ENCODE results near the gene EIF1.
"Not testable (repeated sequence)": the region's sequence is repeated elsewhere in the genome, so short reads cannot be mapped to it uniquely, and the experiment has no call there.

The EIF1 gene

DNA sequence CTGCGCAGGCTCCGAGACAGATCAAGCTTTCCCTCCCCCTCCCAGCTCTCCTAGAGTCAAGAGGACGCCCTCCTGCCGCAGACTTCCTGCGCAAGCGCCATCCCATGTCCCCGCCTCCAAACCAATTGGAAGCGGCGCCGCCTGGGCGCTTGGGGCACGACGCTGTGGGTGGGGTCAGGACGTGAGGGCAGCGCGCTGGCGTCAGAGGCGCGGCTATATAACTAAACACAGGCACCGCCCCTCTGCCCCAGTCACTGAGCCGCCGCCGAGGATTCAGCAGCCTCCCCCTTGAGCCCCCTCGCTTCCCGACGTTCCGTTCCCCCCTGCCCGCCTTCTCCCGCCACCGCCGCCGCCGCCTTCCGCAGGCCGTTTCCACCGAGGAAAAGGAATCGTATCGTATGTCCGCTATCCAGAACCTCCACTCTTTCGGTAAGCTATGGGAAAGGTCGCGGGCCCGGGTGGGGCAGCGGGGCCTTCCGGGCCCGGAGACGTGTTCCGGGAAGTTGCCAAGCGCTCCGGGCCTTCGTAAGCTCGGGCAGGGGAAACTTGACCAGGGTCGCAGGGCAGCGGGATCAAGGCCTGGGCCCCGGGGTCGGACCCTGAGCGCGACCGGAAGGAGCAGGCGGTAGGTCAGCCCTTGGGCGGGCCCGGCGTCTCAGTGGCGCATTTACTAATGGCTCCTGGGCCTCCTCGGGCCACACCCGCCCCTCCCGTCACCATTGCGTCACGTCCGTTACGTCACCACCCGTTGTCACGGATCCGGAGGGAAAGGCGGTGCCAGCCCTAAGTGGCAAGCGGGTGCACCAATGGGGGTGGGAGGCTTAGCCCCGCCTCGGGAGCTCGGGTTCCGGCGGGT, at the start of gene EIF1:
TSS of gene EIF1 (plus strand) at position 245 of the 856 bp plus-strand sequence. CDS start at position 399, 154 bp downstream.
- TF ChIP-seq, protein P1, sequence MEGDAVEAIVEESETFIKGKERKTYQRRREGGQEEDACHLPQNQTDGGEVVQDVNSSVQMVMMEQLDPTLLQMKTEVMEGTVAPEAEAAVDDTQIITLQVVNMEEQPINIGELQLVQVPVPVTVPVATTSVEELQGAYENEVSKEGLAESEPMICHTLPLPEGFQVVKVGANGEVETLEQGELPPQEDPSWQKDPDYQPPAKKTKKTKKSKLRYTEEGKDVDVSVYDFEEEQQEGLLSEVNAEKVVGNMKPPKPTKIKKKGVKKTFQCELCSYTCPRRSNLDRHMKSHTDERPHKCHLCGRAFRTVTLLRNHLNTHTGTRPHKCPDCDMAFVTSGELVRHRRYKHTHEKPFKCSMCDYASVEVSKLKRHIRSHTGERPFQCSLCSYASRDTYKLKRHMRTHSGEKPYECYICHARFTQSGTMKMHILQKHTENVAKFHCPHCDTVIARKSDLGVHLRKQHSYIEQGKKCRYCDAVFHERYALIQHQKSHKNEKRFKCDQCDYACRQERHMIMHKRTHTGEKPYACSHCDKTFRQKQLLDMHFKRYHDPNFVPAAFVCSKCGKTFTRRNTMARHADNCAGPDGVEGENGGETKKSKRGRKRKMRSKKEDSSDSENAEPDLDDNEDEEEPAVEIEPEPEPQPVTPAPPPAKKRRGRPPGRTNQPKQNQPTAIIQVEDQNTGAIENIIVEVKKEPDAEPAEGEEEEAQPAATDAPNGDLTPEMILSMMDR (IDR thresholded peaks at IDR 0.05; ENCODE audit: insufficient read depth, low read depth, low read length, missing control alignments) = no peak
- DNase-seq (ENCODE audit: low read depth) = peak; percentile 100
- H3K4me3 ChIP-seq (ENCODE audit: low read depth, low read length) = peak within 1 kb of the TSS; percentile 88

DNA sequence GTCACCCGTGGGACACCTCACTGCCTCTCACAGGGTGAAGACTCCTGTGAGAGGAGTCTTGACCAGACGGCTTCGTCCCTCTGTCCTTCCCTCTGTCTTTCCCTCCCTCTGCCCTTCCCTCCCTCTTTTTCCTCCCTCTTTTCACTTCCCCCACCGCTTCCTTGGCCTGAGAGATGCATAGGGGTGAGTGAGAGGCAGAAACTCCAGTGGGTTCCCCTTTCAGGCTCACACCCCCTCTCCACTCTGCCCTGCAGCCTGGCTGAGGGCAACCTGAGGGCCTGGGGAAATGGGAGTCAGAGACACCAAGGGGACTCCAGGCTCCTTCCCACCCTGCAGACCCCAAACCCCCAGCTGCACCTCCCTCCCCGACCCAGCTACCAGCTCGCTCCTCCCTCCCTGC, 49.7 kb upstream of the EIF1 start:
- TF ChIP-seq, protein P1 (IDR thresholded peaks at IDR 0.05; ENCODE audit: insufficient read depth, low read depth, low read length, missing control alignments) = no peak
- no peak for DNase-seq (ENCODE audit: low read depth)

DNA sequence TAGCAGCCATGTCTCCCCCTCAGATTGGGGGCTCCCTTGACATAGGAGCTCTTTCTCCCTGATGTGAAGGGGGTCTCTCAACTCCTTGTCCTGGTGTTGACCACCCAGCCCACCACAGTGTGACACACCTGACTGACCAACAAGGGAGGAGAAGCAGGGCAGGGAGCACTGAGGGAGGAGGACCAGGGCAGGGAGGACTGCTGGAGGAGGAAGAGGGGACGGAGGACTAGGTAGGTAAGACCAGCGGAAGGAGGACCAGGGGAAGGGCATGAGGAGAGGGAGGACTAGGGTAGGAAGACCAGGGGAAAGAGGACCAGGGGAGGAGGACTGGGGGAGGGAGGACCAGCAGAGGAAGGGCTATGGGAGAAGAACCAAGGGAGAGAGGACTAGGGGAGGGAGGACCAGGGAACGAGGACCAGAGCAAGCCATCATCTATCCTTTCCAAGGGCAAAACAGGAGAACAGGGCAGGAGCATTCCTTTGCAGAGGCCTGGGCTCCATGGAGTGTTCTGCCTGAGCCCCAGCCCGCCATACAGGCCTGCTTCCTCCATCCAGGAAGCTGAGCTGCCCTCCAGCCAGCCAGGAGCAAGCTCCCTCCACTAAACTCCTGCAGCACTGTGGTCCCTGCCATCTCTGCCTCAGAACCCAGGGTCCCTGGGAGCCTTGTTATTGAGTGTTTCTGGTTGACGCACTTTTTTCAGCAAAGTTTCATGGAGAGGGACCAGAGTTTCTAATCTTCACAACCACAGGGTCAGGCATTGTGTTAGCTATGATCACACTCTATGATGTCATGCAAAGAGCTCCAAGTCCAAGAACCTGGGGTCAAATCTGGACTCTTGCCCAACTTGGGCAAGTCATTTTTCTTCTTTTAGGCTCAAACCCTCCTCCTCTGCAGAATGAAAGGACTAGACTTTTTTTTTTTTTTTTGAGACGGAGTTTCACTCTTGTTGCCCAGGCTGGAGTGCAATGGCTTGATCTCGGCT, 48.9 kb upstream of the EIF1 start:
- no peak overlapping the region for H3K4me3 ChIP-seq (ENCODE audit: low read depth, low read length)
- TF ChIP-seq, protein P1 (IDR thresholded peaks at IDR 0.05; ENCODE audit: insufficient read depth, low read depth, low read length, missing control alignments) = no peak
- no peak for DNase-seq (ENCODE audit: low read depth)

More for the DNA sequence above, 49.7 kb upstream of the EIF1 start:
- H3K4me3 ChIP-seq (ENCODE audit: low read depth, low read length) = no peak overlapping the region

DNA sequence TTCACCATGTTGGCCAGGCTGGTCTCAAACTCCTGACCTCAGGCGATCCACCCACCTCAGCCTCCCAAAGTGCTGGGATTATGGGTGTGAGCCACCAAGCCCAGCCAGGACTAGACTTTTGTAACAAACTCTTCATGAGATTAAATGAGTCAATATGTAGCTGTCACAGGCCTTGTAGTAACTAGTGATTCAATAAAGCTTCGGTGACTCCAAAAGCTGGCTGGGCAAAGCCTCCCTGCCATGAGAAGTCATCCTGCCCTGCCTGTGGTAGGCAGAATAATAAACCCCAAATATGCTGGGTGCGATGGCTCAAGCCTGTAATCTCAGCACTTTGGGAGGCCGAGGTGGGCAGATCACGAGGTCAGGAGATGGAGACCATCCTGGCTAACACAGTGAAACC, 48.1 kb upstream of the EIF1 start:
- DNase-seq (ENCODE audit: low read depth); H3K4me3 ChIP-seq (ENCODE audit: low read depth, low read length): not testable (repeated sequence)

DNA sequence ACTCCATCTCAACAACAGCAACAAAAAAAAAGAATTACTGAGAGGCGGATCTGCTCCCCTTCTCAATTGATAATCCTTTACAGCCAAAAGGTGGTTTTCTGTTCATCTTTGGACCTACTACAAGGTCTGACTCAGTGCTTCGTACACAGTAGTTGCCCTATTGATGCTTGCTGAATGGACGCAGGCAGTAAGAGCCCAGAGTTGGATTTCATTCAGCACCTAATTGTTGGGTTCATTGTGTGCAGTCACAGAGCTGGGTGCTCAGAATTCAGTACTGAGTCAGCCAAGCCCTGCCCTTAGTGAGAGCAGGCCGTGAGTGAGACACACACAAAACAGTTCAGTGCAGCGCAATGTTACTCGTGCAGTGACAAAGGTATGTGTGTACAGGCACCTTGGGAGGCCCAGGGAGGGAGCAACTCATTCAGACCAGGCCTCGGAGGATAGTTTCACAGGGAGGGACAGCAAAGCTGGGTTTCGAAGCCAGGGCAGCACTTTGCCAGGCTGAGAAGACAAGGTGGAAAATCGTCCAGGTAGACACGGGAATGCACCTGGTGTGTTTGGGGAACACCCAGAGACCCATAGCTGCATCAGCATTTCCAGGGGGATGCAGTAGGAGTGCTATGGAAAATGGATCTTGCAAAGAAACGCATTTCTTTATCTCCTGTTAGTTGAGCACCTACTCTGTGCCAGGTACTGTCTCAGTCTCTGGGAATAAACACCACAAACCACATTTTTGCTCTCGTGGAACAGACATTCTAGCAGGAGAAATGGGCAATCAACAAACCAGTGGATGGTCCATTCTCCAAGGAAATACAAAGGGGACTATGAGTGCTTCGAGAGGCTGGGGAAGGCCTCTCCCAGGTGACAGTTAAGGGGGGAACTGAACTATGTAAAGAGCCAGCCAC, 46.2 kb upstream of the EIF1 start:
- H3K4me3 ChIP-seq (ENCODE audit: low read depth, low read length) = no peak overlapping the region
- no peak for DNase-seq (ENCODE audit: low read depth)
- TF ChIP-seq, protein P1 (IDR thresholded peaks at IDR 0.05; ENCODE audit: insufficient read depth, low read depth, low read length, missing control alignments) = no peak

DNA sequence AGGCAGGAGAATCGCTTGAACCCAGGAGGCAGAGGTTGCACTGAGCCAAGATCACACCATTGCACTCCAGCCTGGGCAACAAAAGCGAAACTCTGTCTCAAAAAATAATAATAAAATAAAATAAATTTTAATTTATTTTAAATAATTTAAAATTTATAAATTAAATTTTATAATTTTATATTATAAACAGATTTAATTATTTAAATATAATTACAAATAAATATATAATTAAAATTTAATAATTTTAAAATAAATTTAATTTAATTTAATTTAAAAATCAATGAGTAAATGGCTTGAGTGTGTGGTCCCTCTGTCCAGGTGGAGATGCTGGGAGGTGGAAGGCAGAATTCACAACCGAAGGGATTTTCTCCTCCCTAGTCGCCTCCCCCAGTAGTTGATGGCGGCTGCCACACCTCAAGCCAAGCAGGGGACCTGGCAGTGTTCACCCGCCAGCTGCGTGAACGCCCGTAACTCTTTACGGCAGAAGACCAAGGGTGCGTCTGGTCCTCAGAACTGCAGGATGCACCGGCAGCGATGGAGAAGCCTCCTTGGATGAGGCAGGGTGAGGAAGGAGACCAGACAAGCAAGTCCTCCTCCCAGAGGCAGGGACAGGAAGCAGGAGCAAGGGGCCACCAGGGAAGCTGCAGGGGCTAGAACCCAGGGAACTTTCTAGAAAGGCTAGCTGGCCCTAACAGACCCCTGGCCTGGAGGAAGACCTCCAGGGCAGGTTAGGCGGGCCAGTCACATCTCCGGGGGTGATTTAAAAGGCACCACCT, 41.5 kb upstream of the EIF1 start:
- TF ChIP-seq, protein P1 (IDR thresholded peaks at IDR 0.05; ENCODE audit: insufficient read depth, low read depth, low read length, missing control alignments) = no peak
- H3K4me3 ChIP-seq (ENCODE audit: low read depth, low read length) = no peak overlapping the region
- DNase-seq (ENCODE audit: low read depth) = no peak
